Measurements from ENCODE around the gene CASP6.

DNA sequence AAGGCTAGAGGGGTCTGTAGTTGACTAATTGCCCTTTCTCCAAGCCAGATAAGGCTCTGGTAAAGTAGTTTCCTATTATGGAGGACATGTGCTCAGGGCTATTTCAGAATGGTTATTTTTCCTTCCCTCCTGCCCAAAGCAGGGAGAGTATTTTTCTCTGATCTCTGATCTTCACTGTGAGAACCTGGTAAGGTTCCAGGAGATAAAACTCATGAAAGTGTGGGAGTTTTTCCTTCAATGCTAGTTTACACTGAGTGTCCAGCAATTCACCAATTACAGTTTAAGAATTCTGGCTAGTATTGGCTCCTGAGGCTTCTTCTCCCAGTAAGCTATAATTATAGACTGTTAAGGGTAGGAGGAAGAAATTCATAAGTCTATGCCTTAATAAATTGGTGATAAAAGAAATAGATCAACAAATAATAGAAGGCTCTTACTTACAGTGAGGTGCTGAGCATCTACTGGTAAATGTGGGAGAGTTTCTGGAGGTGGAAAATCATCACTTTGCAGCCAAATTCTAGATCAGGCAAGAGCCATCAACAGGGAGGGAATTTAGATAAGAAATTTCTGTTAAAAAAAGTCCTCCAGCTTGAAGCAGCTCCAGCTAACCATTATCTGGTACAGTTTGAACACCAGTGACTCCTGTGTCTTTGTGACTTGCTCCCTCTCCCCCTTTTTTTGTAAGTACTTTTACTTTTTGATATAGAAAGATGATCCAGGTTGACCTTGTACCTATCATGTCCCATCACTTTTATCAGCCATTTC is 30.9 kb downstream of the CASP6 start:
- no peak for TF ChIP-seq CTCF (IDR thresholded peaks at IDR 0.05)
- TF ChIP-seq POLR2A (IDR thresholded peaks at IDR 0.05) = no peak
